Small intestine (tissue), 16 donors: ENCODE results near the gene CD99L2. TPM values are rescaled to one million over a fixed set of nuclear protein-coding genes. Genes with fewer than 3 reads are reported as not detected.

Experiments used
- DNase-seq, 2 donors: peaks; one replicate each; pipeline versions ENCODE4 v3.0.0 to v3.0.0-alpha.2; 2013
- FAIRE-seq: peaks from 2 replicates; lab custom pipeline; 2012; peaks lifted over from hg19 to GRCh38; lab: Jason Lieb, UNC
- H3K27ac ChIP-seq, 3 donors: one replicate each; pipeline ENCODE4 v1.5.1; 2013; ENCODE audit warnings: low read length in 2 of 3, mild to moderate bottlenecking in 2 of 3, control low read depth in 1 of 3, inconsistent platforms in 1 of 3, low read depth in 1 of 3, moderate library complexity in 1 of 3
- H3K27me3 ChIP-seq, 3 donors: one replicate each; pipeline ENCODE4 v1.6.1; 2013; ENCODE audit warnings: low read length in 3 of 3, inconsistent platforms in 1 of 3; ENCODE audit not compliant: control insufficient read depth in 3 of 3, insufficient read depth in 3 of 3
- H3K36me3 ChIP-seq, 3 donors: one replicate each; pipeline ENCODE4 v1.6.1; 2013; ENCODE audit warnings: low read length in 3 of 3, inconsistent platforms in 1 of 3, low read depth in 1 of 3, mild to moderate bottlenecking in 1 of 3, moderate library complexity in 1 of 3; ENCODE audit not compliant: control insufficient read depth in 3 of 3, insufficient read depth in 2 of 3
- H3K4me1 ChIP-seq, 3 donors: one replicate each; pipeline ENCODE4 v1.6.1; 2013; ENCODE audit warnings: low read length in 2 of 3, inconsistent platforms in 1 of 3, low read depth in 1 of 3, mild to moderate bottlenecking in 1 of 3, moderate library complexity in 1 of 3; ENCODE audit not compliant: control insufficient read depth in 3 of 3, insufficient read depth in 2 of 3
- H3K4me3 ChIP-seq, 3 donors: one replicate each; pipeline ENCODE4 v1.5.1; 2013; ENCODE audit warnings: low read length in 3 of 3, control low read depth in 1 of 3, inconsistent platforms in 1 of 3, low read depth in 1 of 3, mild to moderate bottlenecking in 1 of 3, moderate library complexity in 1 of 3
- H3K9me3 ChIP-seq, 2 donors: one replicate each; pipeline ENCODE4 v1.6.1; 2013; ENCODE audit warnings: low read depth in 1 of 2, low read length in 1 of 2; ENCODE audit not compliant: control insufficient read depth in 2 of 2, insufficient read depth in 1 of 2
- WGBS, 3 donors: extraction: QIAGEN DNeasy Blood & Tissue Kit; methylation state at CpG; one replicate each; pipeline ENCODE4 v1.1.7; 2013; 5-methylcytosine and 5-hydroxymethylcytosine counted together
- long read RNA-seq, 10 donors: transcript quantifications; one replicate each; lab custom pipeline, GENCODE V29; 2026
- polyA plus RNA-seq, 4 donors: library from polyadenylated mRNA; stranded (reverse) in 3 of 4; unstranded in 1 of 4; fragments of 200-250 nt in 3 of 4; fragments of 120-200 nt in 1 of 4; gene quantifications; one replicate each; pipeline versions ENCODE4 v1.2.1 to v1.2.3, GENCODE V29; 2013
- donor health status: healthy with polysubstance abuse.
- donor health status: control.
- donor health status: control.
- donor health status: Bipolar disorder and iron deficiency.
- donor health status: healthy.

The CD99L2 gene, protein sequence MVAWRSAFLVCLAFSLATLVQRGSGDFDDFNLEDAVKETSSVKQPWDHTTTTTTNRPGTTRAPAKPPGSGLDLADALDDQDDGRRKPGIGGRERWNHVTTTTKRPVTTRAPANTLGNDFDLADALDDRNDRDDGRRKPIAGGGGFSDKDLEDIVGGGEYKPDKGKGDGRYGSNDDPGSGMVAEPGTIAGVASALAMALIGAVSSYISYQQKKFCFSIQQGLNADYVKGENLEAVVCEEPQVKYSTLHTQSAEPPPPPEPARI
- 10 to 100 TPM in 2 of 4 donors, 1 to 10 TPM in 2; 5.9 to 20.5 (median 12.3) TPM for polyA plus RNA-seq
- long read RNA-seq, donor 1, partial matches to known transcripts, result 0 of 4 reads
- long read RNA-seq, donor 1, other reads (novel, unspliced or antisense), result 0 of 4 reads
- long read RNA-seq, donor 2, partial matches to known transcripts, result 0 of 1 reads
- long read RNA-seq, donor 2, other reads (novel, unspliced or antisense), result 0 of 1 reads
- long read RNA-seq, donor 3, partial matches to known transcripts, result 0 of 1 reads
- long read RNA-seq, donor 3, other reads (novel, unspliced or antisense), result 0 of 1 reads
- long read RNA-seq, donor 4, result 0 reads
- long read RNA-seq, donor 5, result 0 reads
- long read RNA-seq, donor 6, partial matches to known transcripts, result 0 of 1 reads
- long read RNA-seq, donor 6, other reads (novel, unspliced or antisense), result 0 of 1 reads
- long read RNA-seq, donor 7, transcript CD99L2-203 (11 exons, 3,604 nt), result major isoform, 9 of 18 reads
- long read RNA-seq, donor 7, partial matches to known transcripts, result 0 of 18 reads
- long read RNA-seq, donor 7, other reads (novel, unspliced or antisense), result 5 of 18 reads
- long read RNA-seq, donor 8, result 0 reads
- long read RNA-seq, donor 9, result 0 reads
- long read RNA-seq, donor 10, partial matches to known transcripts, result 0 of 4 reads
- long read RNA-seq, donor 10, other reads (novel, unspliced or antisense), result 0 of 4 reads

- Histone ChIP-seq H3K27ac (peak within 1 kb of the TSS; percentile 49 to 78 (median 50)), H3K27me3 (peaks cover 0 to 2% (median 0%) of the 10 kb centered on the region in 3 donors), H3K4me1 (no peaks in the 10 kb centered on the region), H3K36me3 (no peaks in the 10 kb centered on the region), H3K4me3 (peak within 1 kb of the TSS; percentile 57 to 70 (median 69)), H3K9me3 (no peaks in the 10 kb centered on the region)
- DNase-seq, result peak; percentile 85 to 91
- 1 to 48% (median 11%) methylated on average over 27 to 95 of the region's 95 CpGs for WGBS, 3 donors
- FAIRE-seq, result no peak
Measured at GRCh38 chrX:150898343-150899190, at the start of gene CD99L2. TSS of gene CD99L2 (minus strand) at chrX:150898668. CDS start at chrX:150898588, 80 bp downstream.

- 69 to 80% (median 75%) methylated on average over 2 to 3 of the region's 3 CpGs for WGBS, 3 donors
- FAIRE-seq, result no peak
Measured at GRCh38 chrX:150944233-150944632, 45.8 kb upstream of the CD99L2 start.

GRCh38 chrX:150942942-150943594 lies 44.6 kb upstream of the CD99L2 start:
- FAIRE-seq (no peak), DNase-seq (no peak)
- 61 to 70% (median 63%) methylated on average over 9 of the region's 9 CpGs for WGBS, 3 donors
- no peaks in the 10 kb centered on the region for H3K9me3 ChIP-seq
- no peaks in the 10 kb centered on the region for H3K36me3 ChIP-seq
- H3K4me1 ChIP-seq, result no peaks in the 10 kb centered on the region
- peaks cover 0 to 3% (median 0%) of the 10 kb centered on the region in 3 donors for H3K27me3 ChIP-seq
- H3K4me3 ChIP-seq, result no peak overlapping the region
- H3K27ac ChIP-seq, result no peak overlapping the region

More at GRCh38 chrX:150944233-150944632, 45.8 kb upstream of the CD99L2 start:
- no peak for DNase-seq
- Histone ChIP-seq H3K9me3 (no peaks in the 10 kb centered on the region), H3K27me3 (peaks cover 0 to 3% (median 0%) of the 10 kb centered on the region in 3 donors), H3K36me3 (no peaks in the 10 kb centered on the region), H3K27ac (no peak overlapping the region), H3K4me3 (no peak overlapping the region), H3K4me1 (no peaks in the 10 kb centered on the region)

DNA sequence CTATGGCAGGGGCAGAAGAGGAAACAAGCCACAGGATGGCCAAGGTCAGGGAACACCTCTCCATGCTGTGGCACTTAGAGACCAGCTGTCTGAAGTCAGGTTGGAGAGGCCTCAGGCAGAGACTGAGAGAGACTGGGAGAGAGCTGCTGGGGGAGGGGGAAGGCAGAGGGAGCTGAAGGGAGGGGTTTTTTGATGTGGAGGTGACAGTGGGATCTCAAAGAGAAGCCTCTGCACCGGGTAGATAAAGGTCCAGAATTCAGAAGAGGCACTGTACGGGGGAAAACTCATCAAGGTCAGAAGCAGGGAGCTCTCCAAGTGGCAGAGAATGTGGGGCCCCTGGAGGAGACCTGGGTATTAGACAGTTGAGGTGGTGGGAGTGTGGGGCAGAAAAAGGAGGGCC lies 43.1 kb upstream of the CD99L2 start:
- Histone ChIP-seq H3K4me3 (no peak overlapping the region), H3K36me3 (no peaks in the 10 kb centered on the region), H3K27ac (no peak overlapping the region), H3K4me1 (no peaks in the 10 kb centered on the region), H3K27me3 (no peaks in the 10 kb centered on the region), H3K9me3 (no peaks in the 10 kb centered on the region)
- WGBS, 3 donors, result 35 to 51% (median 36%) methylated on average over 2 of the region's 2 CpGs
- DNase-seq, result no peak
- FAIRE-seq, result no peak

DNA sequence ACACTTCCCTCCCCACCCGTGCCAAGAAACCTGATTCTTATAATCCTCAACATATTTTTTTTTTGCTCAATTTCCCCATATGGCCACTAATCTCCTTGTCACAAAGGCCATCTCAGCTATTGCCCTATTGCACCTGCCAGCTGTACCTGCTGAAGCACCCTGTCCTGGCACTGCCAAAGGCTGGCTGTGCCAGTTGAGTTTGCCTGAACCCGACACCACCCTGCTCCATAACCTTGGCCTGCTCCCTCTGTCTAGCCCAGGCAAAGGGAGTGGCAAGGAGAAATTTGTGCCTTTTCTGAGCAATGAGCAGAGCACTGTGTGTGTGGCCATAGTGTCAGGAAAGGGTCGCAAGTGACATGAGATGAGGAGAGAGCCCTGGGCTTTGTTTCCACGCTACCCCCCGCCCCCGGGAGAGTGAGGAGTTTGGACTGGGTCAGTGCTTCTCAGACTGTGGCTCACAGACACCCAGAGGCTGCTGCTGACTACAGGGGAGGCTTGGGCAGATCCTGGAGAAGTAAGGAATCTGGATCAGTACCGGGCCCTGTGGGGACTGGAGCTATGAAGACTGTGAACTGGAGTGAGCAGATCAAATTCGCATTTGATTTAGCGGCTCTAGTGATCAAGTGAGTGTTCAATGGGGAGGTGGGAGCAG lies 42.5 kb upstream of the CD99L2 start:
- no peak overlapping the region for H3K4me3 ChIP-seq
- H3K27ac ChIP-seq, result no peak overlapping the region
- H3K9me3 ChIP-seq, result no peaks in the 10 kb centered on the region
- DNase-seq (peak in 1 of 2 donors; percentile 42), FAIRE-seq (no peak)
- no peaks in the 10 kb centered on the region for H3K36me3 ChIP-seq
- 39 to 72% (median 63%) methylated on average over 9 of the region's 9 CpGs for WGBS, 3 donors
- H3K27me3 ChIP-seq, result no peaks in the 10 kb centered on the region
- H3K4me1 ChIP-seq, result no peaks in the 10 kb centered on the region

GRCh38 chrX:150936556-150936955 lies 38.1 kb upstream of the CD99L2 start:
- Histone ChIP-seq H3K27ac (no peak overlapping the region), H3K4me3 (no peak overlapping the region), H3K9me3 (no peaks in the 10 kb centered on the region), H3K4me1 (no peaks in the 10 kb centered on the region), H3K27me3 (no peaks in the 10 kb centered on the region), H3K36me3 (no peaks in the 10 kb centered on the region)
- FAIRE-seq, result no peak
- 49 to 77% (median 53%) methylated on average over 6 of the region's 6 CpGs for WGBS, 3 donors
- no peak for DNase-seq

GRCh38 chrX:150935467-150935866 lies 37.0 kb upstream of the CD99L2 start:
- no peaks in the 10 kb centered on the region for H3K27me3 ChIP-seq
- no peaks in the 10 kb centered on the region for H3K4me1 ChIP-seq
- FAIRE-seq (no peak), DNase-seq (no peak)
- no peak overlapping the region for H3K4me3 ChIP-seq
- no peaks in the 10 kb centered on the region for H3K36me3 ChIP-seq
- no peaks in the 10 kb centered on the region for H3K9me3 ChIP-seq
- H3K27ac ChIP-seq, result no peak overlapping the region
- 34 to 61% (median 40%) methylated on average over 7 of the region's 7 CpGs for WGBS, 3 donors
